Measurements from ENCODE around the gene MARK3.

DNA sequence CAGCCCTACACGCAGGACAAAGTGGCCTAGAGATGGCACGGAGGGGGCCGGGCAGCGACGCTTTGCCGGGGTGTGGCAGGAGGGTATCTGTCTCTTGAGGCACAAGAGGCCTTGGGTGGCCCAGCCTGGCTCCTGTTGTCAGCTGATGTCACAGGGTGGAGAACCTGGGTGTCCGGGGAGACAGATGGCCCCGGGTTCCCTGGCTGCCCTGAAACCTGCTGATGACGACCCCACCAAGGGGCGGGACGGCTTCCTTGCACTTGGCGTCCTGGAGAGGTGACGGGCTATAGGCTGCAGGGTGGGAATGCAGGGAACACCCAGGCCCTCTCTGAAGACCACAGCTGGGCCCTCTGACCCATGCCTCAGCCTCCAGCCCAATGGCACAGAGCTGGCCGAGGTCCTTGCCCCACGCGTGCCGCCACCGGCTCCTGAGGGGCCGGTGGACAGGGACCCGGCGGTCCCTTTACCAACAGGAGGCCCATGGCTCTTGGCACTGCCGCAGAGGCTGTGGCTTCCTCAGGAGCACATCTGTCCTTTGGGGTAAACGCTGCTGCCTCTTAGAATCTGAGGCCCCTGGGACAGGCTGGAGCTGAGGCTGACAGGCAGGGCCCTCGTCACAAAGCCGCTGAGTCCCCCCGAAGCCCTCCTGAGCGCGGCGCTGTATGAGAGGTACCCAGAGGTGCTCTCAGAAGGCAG, 160.2 kb downstream of the MARK3 start:
- TF ChIP-seq, protein P1, sequence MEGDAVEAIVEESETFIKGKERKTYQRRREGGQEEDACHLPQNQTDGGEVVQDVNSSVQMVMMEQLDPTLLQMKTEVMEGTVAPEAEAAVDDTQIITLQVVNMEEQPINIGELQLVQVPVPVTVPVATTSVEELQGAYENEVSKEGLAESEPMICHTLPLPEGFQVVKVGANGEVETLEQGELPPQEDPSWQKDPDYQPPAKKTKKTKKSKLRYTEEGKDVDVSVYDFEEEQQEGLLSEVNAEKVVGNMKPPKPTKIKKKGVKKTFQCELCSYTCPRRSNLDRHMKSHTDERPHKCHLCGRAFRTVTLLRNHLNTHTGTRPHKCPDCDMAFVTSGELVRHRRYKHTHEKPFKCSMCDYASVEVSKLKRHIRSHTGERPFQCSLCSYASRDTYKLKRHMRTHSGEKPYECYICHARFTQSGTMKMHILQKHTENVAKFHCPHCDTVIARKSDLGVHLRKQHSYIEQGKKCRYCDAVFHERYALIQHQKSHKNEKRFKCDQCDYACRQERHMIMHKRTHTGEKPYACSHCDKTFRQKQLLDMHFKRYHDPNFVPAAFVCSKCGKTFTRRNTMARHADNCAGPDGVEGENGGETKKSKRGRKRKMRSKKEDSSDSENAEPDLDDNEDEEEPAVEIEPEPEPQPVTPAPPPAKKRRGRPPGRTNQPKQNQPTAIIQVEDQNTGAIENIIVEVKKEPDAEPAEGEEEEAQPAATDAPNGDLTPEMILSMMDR (conservative IDR thresholded peaks at IDR 0.05) = no peak
- TF ChIP-seq EZH2 (IDR thresholded peaks at IDR 0.05; ENCODE audit: low read depth) = no peak

All from PC-9 (cell line).